ENCODE measurements around the gene NUCB1. TPM values are rescaled to one million over a fixed set of nuclear protein-coding genes. Genes with fewer than 3 reads are reported as not detected.
"Not testable (repeated sequence)": the region's sequence is repeated elsewhere in the genome, so short reads cannot be mapped to it uniquely, and the experiment has no call there.

Gene NUCB1
- total RNA-seq, 2 experiments from 2014 or later = 229 to 236 TPM

DNA sequence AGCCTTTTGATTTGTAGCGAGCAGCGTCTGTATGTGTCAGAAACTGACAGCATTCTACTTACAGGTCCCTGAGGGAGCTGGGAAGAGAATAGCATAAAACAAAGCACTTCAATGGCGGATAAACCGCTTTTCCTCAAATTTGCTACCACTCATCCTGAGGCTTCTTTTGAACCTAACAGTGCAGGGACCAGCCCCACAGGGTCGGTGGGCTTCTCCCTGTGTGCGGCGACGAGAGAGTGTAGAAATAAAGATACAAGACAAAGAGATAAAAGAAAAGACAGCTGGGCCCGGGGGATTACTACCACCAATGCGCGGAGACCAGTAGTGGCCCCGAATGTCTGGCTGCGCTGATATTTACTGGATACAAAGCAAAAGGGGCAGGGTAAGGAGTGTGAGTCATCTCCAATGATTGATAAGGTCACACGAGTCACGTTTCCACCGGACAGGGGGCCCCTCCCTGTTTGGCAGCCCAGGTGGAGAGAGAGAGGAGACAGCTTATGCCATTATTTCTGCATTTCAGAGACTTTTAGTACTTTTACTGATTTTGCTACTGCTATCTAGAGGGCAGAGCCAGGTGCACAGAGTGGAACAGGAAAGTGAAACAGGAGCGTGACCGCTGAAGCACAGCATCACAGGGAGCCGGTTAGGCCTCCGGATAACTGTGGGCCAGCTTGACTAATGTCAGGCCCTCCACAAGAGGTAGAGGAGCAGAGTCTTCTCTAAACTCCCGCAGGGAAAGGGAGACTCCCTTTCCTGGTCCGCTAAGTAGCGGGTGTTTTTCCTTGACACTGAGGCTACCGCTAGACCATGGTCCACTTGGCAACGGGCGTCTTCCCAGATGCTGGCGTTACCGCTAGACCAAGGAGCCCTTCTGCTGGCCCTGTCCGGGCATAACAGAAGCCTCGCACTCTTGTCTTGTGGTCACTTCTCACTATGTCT is 23.8 kb upstream of the NUCB1 start:
- ChIA-PET CTCF (interaction anchor here (0.6 to 2.3 kb wide), 3 partner anchors 94 to 616 kb away, joined by 3 to 7 read pairs (median 6); partner anchors contain the start of genes GYS1 and RUVBL2), POLR2A (interaction anchor here (1.1 to 5.7 kb wide), 6 partner anchors 20 to 117 kb away, joined by 3 to 74 read pairs (median 14); partner anchors contain the start of genes FTL, GYS1, NUCB1 and RUVBL2)
- peaks cover 54% of the 10 kb centered on the region for H3K4me1 Mint-ChIP-seq (ENCODE audit: low read depth)
- H3K27me3 Mint-ChIP-seq (ENCODE audit: low read depth); H3K9me3 Mint-ChIP-seq (ENCODE audit: insufficient read depth); ATAC-seq: not testable (repeated sequence)
- H3K27ac Mint-ChIP-seq = peak overlapping the region; percentile 98
- H3K36me3 Mint-ChIP-seq (ENCODE audit: low read depth) = peaks cover 54% of the 10 kb centered on the region
- peak overlapping the region; percentile 99 for H3K4me3 Mint-ChIP-seq
- DNase-seq = peak; percentile 48

GRCh38 chr19:48877855-48878195 is 22.3 kb upstream of the NUCB1 start:
- Mint-ChIP-seq H3K4me1 (ENCODE audit: low read depth) (peaks cover 51% of the 10 kb centered on the region), H3K27me3 (ENCODE audit: low read depth) (no peaks in the 10 kb centered on the region), H3K9me3 (ENCODE audit: insufficient read depth) (no peaks in the 10 kb centered on the region), H3K4me3 (no peak overlapping the region), H3K27ac (peak overlapping the region; percentile 65), H3K36me3 (ENCODE audit: low read depth) (peaks cover 53% of the 10 kb centered on the region)
- ATAC-seq (no peak), DNase-seq (no peak)
- CTCF ChIA-PET = interaction anchor here (2.8 kb wide), 1 partner anchor 93 kb away, joined by 7 read pairs; no protein-coding TSS in a partner anchor
- POLR2A ChIA-PET = interaction anchor here (3.8 kb wide), 1 partner anchor 23 kb away, joined by 13 read pairs; the partner anchor contains the start of gene NUCB1

DNA sequence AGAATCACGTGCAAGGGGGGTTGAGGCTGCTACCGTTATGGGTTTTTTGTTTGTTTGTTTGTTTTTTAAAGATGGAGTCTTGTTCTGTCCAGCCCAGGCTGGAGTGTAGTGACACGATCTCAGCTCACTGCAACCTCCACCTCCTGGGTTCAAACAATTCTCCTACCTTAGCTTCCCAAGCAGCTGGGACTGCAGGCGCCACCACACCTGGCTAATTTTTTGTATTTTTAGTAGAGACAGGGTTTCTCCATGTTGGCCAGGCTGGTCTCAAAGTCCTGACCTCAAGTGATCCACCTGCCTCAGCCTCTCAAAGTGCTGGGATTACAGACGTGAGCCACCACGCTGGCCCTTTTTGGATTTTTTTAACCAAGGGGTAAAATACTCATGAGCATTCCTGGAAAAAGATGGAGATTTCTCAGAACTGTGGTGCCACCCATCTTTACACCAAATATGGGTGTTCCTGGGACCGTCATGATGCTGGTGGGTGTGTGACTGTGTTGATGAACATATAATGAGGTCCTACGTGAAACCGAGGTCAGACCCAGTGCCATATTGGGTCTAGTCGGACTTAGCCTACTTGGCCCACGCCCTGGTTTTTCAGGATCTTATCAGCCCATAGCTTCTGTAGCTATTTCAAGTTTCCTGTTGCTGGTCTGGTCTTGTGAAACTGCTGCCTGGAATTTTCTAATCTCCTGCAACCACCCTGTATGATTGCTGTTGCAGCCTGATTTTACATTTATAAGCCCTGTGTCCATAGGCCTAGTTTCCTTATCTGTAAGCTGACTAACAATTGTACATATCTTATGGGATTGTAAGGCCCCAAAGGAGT is 21.7 kb upstream of the NUCB1 start:
- peaks cover 47% of the 10 kb centered on the region for H3K4me1 Mint-ChIP-seq (ENCODE audit: low read depth)
- no peak overlapping the region for H3K4me3 Mint-ChIP-seq
- H3K36me3 Mint-ChIP-seq (ENCODE audit: low read depth) = peaks cover 47% of the 10 kb centered on the region
- no peaks in the 10 kb centered on the region for H3K9me3 Mint-ChIP-seq (ENCODE audit: insufficient read depth)
- ChIA-PET POLR2A (interaction anchor here (1.0 to 3.8 kb wide), 2 partner anchors 22 to 87 kb away, joined by 3 to 13 read pairs; partner anchors contain the start of gene NUCB1), CTCF (interaction anchor here (1.2 to 2.8 kb wide), 3 partner anchors 22 to 115 kb away, joined by 3 to 7 read pairs (median 4); partner anchors contain the start of genes NUCB1 and RUVBL2)
- H3K27me3 Mint-ChIP-seq (ENCODE audit: low read depth) = no peaks in the 10 kb centered on the region
- ATAC-seq (peak; percentile 5), DNase-seq (peak; percentile 49)
- H3K27ac Mint-ChIP-seq = peak overlapping the region; percentile 65

- Mint-ChIP-seq H3K36me3 (ENCODE audit: low read depth) (peaks cover 40% of the 10 kb centered on the region), H3K27ac (no peak overlapping the region), H3K27me3 (ENCODE audit: low read depth) (no peaks in the 10 kb centered on the region), H3K4me1 (ENCODE audit: low read depth) (peaks cover 40% of the 10 kb centered on the region), H3K4me3 (no peak overlapping the region), H3K9me3 (ENCODE audit: insufficient read depth) (no peaks in the 10 kb centered on the region)
- DNase-seq = no peak
- ChIA-PET CTCF (interaction anchor here (1.2 to 2.8 kb wide), 3 partner anchors 21 to 114 kb away, joined by 3 to 7 read pairs (median 4); partner anchors contain the start of genes NUCB1 and RUVBL2), POLR2A (interaction anchor here (1.0 to 3.8 kb wide), 3 partner anchors 21 to 87 kb away, joined by 3 to 13 read pairs (median 4); partner anchors contain the start of gene NUCB1)
- ATAC-seq = no peak
Measured at GRCh38 chr19:48879025-48879637, 21.0 kb upstream of the NUCB1 start.

- not testable (repeated sequence) for H3K27ac Mint-ChIP-seq, DNase-seq
- CTCF ChIA-PET = interaction anchor here (1.2 to 2.8 kb wide), 3 partner anchors 20 to 114 kb away, joined by 3 to 7 read pairs (median 4); partner anchors contain the start of genes NUCB1 and RUVBL2
Measured at GRCh38 chr19:48879696-48880095, 20.4 kb upstream of the NUCB1 start.

DNA sequence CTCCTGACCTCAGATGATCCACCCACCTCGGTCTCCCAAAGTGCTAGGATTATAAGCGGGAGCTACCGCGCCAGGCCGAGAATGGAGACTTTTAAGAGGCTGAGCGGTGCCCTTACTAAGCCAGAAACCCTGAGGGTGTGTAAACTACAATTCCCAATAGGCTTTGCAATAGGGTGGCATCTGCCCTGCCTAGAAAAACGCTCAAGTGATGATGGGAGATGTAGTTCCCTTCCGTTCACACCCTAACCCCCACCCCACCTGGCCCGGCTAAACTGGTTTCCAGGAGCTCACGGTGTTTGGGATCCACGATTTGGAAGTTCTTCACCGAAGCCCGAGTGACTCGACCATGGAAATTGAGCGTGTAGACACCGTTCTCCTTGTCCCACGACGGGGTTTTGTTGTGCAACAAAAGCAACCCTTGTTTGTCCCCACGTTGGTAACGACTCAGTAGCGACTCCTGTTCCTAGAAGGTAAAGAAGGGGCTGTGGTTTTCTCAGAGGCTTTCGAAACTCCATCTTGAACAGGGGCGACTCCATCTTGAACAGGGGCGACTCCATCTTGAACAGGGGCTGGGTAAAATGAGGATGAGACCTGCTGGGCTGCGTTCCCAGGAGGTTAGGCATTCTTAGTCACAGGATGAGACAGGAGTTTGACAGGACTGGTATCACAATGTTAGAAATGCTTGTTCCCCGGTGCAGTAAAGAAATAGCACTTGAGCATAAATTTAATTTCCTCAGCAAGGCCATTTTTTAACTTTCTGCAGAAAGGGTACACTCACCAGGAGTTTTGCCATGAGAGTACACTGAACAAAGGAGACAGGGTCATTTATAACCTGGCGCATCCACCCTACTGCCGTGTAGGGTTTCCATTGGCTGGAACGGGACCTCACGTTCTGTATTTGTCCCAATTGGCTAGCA is 18.1 kb upstream of the NUCB1 start:
- POLR2A ChIA-PET = interaction anchor here (1.1 kb wide), 1 partner anchor 10 kb away, joined by 6 read pairs; the partner anchor contains the start of gene PPP1R15A
- Mint-ChIP-seq H3K9me3 (ENCODE audit: insufficient read depth) (no peaks in the 10 kb centered on the region), H3K27me3 (ENCODE audit: low read depth) (no peaks in the 10 kb centered on the region), H3K4me3 (no peak overlapping the region), H3K27ac (no peak overlapping the region), H3K4me1 (ENCODE audit: low read depth) (peaks cover 17% of the 10 kb centered on the region), H3K36me3 (ENCODE audit: low read depth) (peaks cover 17% of the 10 kb centered on the region)
- CTCF ChIA-PET = no interaction called here
- peak; percentile 17 for ATAC-seq
- DNase-seq = peak; percentile 38

More at GRCh38 chr19:48879696-48880095, 20.4 kb upstream of the NUCB1 start:
- Mint-ChIP-seq H3K4me1 (ENCODE audit: low read depth) (peaks cover 34% of the 10 kb centered on the region), H3K36me3 (ENCODE audit: low read depth) (peaks cover 34% of the 10 kb centered on the region)
- POLR2A ChIA-PET = interaction anchor here (1.0 to 3.8 kb wide), 3 partner anchors 21 to 86 kb away, joined by 3 to 13 read pairs (median 4); partner anchors contain the start of gene NUCB1
- ATAC-seq; H3K4me3 Mint-ChIP-seq; H3K9me3 Mint-ChIP-seq (ENCODE audit: insufficient read depth); H3K27me3 Mint-ChIP-seq (ENCODE audit: low read depth): not testable (repeated sequence)

DNA sequence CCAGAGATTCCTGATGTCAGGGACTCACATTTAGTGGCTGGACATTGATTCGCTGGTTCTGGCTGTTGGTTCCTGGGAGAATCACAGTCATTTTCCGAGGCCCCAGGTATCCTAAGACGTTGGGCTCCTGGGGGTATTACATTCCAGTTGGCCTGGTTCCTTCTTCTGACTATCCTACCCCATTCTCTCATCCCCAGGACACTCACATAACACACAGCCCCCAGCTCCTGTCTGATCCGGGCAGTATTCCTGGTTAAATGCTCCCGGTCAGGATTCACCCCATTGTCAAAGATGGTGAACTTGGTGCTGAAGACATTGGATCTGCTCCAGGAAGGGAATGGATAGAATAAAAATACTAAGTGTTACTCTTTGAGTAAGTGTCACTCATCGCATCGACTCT is 16.4 kb upstream of the NUCB1 start:
- no peak overlapping the region for H3K4me3 Mint-ChIP-seq
- no peak for ATAC-seq
- no peak overlapping the region for H3K27ac Mint-ChIP-seq
- peaks cover 3% of the 10 kb centered on the region for H3K4me1 Mint-ChIP-seq (ENCODE audit: low read depth)
- POLR2A ChIA-PET = no interaction called here
- H3K27me3 Mint-ChIP-seq (ENCODE audit: low read depth) = no peaks in the 10 kb centered on the region
- no peaks in the 10 kb centered on the region for H3K9me3 Mint-ChIP-seq (ENCODE audit: insufficient read depth)
- H3K36me3 Mint-ChIP-seq (ENCODE audit: low read depth) = peaks cover 3% of the 10 kb centered on the region
- no peak for DNase-seq
- CTCF ChIA-PET = no interaction called here

DNA sequence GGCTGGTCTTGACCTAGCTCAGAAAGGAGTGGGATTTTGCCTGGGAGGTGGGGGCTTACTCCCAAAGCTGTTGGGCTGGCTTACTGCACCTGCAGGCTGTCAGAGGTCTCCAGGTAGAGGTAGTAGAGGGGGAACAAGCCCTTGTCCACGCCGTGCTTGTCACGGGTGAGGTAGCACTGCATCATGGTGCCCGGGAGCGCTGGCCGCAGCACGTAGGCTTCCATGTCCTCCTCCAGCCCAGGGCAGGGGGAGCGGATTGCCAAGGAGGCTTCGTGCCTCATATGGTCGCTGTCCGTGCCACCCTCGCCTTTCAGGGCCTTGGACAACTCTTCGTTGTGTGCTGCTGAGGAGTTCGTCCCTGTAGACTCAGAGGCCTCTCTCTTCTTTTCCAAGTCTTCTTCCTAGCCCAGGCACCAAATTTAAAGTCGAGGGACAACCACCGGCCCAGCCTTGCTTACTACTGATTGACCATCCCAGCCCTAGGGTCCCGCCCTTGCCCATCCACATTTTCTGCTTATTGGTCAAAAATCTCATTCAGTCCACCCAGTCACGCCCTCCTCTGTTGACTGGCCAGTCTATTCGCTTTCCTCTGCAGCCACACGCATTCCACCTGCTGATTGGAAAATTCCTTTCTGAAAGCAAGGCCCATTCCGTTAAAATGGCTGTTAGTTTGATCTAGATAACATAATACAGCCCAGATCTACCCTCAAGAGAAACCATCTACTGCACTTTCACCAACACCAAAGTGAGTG is 12.1 kb upstream of the NUCB1 start:
- ATAC-seq = no peak
- ChIA-PET POLR2A (interaction anchor here (1.1 kb wide), 1 partner anchor 12 kb away, joined by 3 read pairs; no protein-coding TSS in a partner anchor), CTCF (interaction anchor here (2.5 kb wide), 1 partner anchor 12 kb away, joined by 10 read pairs; the partner anchor contains the start of gene NUCB1)
- H3K4me1 Mint-ChIP-seq (ENCODE audit: low read depth) = no peaks in the 10 kb centered on the region
- H3K4me3 Mint-ChIP-seq = no peak overlapping the region
- no peak overlapping the region for H3K27ac Mint-ChIP-seq
- peaks cover 11% of the 10 kb centered on the region for H3K27me3 Mint-ChIP-seq (ENCODE audit: low read depth)
- no peaks in the 10 kb centered on the region for H3K9me3 Mint-ChIP-seq (ENCODE audit: insufficient read depth)
- DNase-seq = no peak
- no peaks in the 10 kb centered on the region for H3K36me3 Mint-ChIP-seq (ENCODE audit: low read depth)

GRCh38 chr19:48889496-48889895 is 10.6 kb upstream of the NUCB1 start:
- CTCF ChIA-PET; H3K4me3 Mint-ChIP-seq; H3K27ac Mint-ChIP-seq; ATAC-seq; H3K9me3 Mint-ChIP-seq (ENCODE audit: insufficient read depth); H3K36me3 Mint-ChIP-seq (ENCODE audit: low read depth); DNase-seq; H3K4me1 Mint-ChIP-seq (ENCODE audit: low read depth): not testable (repeated sequence)
- POLR2A ChIA-PET = interaction anchor here (1.1 kb wide), 1 partner anchor 10 kb away, joined by 3 read pairs; no protein-coding TSS in a partner anchor
- H3K27me3 Mint-ChIP-seq (ENCODE audit: low read depth) = peaks cover 15% of the 10 kb centered on the region

DNA sequence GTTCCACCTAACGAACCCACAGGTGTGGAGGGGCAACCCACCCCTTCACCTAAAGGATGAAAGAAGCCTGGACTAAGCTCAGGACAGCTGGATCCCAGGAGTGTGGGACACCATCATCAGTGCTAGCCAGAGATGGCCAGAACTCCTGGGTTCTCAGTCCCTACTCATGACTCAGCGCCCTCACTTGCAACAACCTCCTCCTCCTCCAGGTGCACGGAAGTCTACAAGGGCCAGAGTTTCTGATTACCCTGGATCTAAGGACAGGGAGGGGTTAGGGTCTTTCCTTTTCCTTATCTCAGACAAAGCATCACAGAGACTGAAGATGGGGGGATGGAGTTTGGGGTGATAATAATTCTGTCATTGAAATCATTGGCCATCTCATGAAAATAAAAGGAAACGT is 9.6 kb upstream of the NUCB1 start:
- Mint-ChIP-seq H3K4me1 (ENCODE audit: low read depth) (peaks cover 8% of the 10 kb centered on the region), H3K27me3 (ENCODE audit: low read depth) (peaks cover 25% of the 10 kb centered on the region), H3K4me3 (no peak overlapping the region), H3K27ac (no peak overlapping the region), H3K9me3 (ENCODE audit: insufficient read depth) (no peaks in the 10 kb centered on the region), H3K36me3 (ENCODE audit: low read depth) (no peaks in the 10 kb centered on the region)
- DNase-seq (no peak), ATAC-seq (no peak)
- POLR2A ChIA-PET = no interaction called here
- CTCF ChIA-PET = no interaction called here

All from activated CD8-positive, alpha-beta T cell treated with anti-CD3 and anti-CD28 coated beads, Interleukin-2, amount 10 ng/mL, durations not matched to agents 7 days and 5 days (primary cell).